ENCODE data around the gene PROC.

PROC gene

DNA sequence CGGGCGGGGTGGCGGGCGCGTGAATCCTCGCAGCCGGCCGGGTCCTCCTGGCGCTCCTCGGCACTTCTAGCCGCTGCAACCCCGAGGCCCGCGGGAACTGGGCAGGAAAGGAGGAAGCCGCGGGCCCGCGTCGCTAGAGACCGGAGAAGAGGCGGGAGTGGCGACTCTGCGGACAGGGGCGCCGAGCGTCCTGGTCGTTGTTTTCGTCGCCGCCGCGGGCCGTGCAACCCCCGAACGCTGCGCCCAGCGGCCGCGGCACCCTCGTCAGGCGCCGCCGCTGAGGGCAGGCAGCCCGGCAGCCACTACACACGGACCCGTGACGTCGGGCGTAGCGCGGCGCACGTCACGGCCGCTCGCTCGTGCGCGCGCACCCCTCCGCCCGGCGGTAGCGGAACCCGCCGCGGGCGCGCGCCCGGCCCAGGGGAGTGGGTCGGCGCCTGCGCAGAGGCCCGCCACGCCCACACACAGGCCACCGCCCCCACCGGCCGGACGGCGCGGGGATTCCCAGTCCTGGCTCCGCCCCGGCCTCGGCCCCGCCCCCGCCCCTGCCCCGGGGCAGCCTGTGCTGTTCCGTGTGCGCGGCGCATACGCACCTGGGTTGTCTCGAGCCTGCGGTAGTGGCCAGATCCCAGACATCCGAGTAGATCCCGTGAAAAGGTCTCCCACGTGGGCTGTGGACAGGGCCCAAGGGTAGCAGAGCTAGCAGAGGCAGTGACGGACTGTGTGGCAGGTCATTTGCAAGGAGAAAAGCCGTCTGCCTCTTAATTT, 30.4 kb upstream of the PROC start, which contains the start of gene MAP3K2:
TSS of gene MAP3K2 (minus strand) at position 321 of the 768 bp plus-strand sequence. CDS start 44,846 bp downstream, outside the sequence.
- CTCF ChIA-PET = interaction anchor here (0.6 to 0.7 kb wide), 2 partner anchors 23 to 58 kb away, joined by 3 to 4 read pairs; no protein-coding TSS in a partner anchor
- H3K9me3 ChIP-seq (ENCODE audit: control insufficient read depth, insufficient read depth, low read depth, low read length) = no peaks in the 10 kb centered on the region
- peak within 1 kb of the TSS; percentile 99 for H3K27ac ChIP-seq (ENCODE audit: extremely low read depth, low read depth, low read length)
- peaks cover 18% of the 10 kb centered on the region for H3K4me1 ChIP-seq (ENCODE audit: control insufficient read depth, insufficient read depth, low read length)
- peak within 1 kb of the TSS; percentile 92 for H3K4me3 ChIP-seq (ENCODE audit: low read depth, low read length)
- POLR2A ChIA-PET = interaction anchor here (0.9 to 2.3 kb wide), 5 partner anchors 11 to 94 kb away, joined by 3 to 8 read pairs (median 5); partner anchors contain the start of gene ERCC3
- H3K36me3 ChIP-seq (ENCODE audit: control insufficient read depth in 2 of 2, insufficient read depth in 1 of 2, low read length in 2 of 2) = peaks cover 0 to 1% of the 10 kb centered on the region in 2 experiments; a peak in 1 of 3 replicates
- TF ChIP-seq ZNF311 (tag by site-specific recombination; IDR thresholded peaks at IDR 0.05; ENCODE audit: borderline replicate concordance) = no peak
- TF ChIP-seq ZNF571 (tag by site-specific recombination; IDR thresholded peaks at IDR 0.05) = no peak
- no peak for TF ChIP-seq ZNF214 (tag by site-specific recombination; IDR thresholded peaks at IDR 0.05; ENCODE audit: borderline replicate concordance)
- no peak for TF ChIP-seq TCF7L2 (IDR thresholded peaks at IDR 0.05; ENCODE audit: borderline replicate concordance, low read depth, low read length)
- no peak for TF ChIP-seq ZNF600 (tag by site-specific recombination; IDR thresholded peaks at IDR 0.05)
- TF ChIP-seq KLF9 (tag by site-specific recombination; IDR thresholded peaks at IDR 0.05; ENCODE audit: low read depth) = peak; percentile 34
- peak; percentile 19; the same call in 1 of the 2 replicates for TF ChIP-seq GLIS1 (tag by site-specific recombination; IDR thresholded peaks at IDR 0.05)
- TF ChIP-seq ZNF518A (tag by site-specific recombination; conservative IDR thresholded peaks at IDR 0.05; ENCODE audit: low read depth) = no peak
- no peak for TF ChIP-seq ZSCAN23 (tag by site-specific recombination; IDR thresholded peaks at IDR 0.05)
- TF ChIP-seq SP2 (tag by site-specific recombination; IDR thresholded peaks at IDR 0.05) = 0 out of 2 replicates have a peak, but pooled peaks have one; percentile 25
- no peak for TF ChIP-seq ZNF510 (tag by site-specific recombination; IDR thresholded peaks at IDR 0.05; ENCODE audit: insufficient replicate concordance)
- TF ChIP-seq SETDB1 (IDR thresholded peaks at IDR 0.05; ENCODE audit: insufficient read length, low read length) = no peak
- no peak for TF ChIP-seq ZNF555 (tag by site-specific recombination; conservative IDR thresholded peaks at IDR 0.05)
- no peak for TF ChIP-seq ZNF239 (tag by site-specific recombination; IDR thresholded peaks at IDR 0.05)
- TF ChIP-seq HOXC10 (CRISPR knock-in tag; IDR thresholded peaks at IDR 0.05) = no peak
- no peak for TF ChIP-seq ZNF473 (tag by site-specific recombination; IDR thresholded peaks at IDR 0.05)
- TF ChIP-seq ZNF335 (tag by site-specific recombination; conservative IDR thresholded peaks at IDR 0.05) = peak; percentile 79
- no peak for TF ChIP-seq ZNF792 (tag by site-specific recombination; IDR thresholded peaks at IDR 0.05)
- TF ChIP-seq ZNF596 (tag by site-specific recombination; IDR thresholded peaks at IDR 0.05) = no peak
- TF ChIP-seq ZNF692 (tag by site-specific recombination; IDR thresholded peaks at IDR 0.05) = no peak
- no peak for TF ChIP-seq ZNF530 (tag by site-specific recombination; IDR thresholded peaks at IDR 0.05; ENCODE audit: low read depth)
- TF ChIP-seq ZNF624 (tag by site-specific recombination; IDR thresholded peaks at IDR 0.05) = no peak
- no peak for TF ChIP-seq ZNF704 (tag by site-specific recombination; IDR thresholded peaks at IDR 0.05)
- TF ChIP-seq GLI4 (tag by site-specific recombination; IDR thresholded peaks at IDR 0.05) = no peak
- TF ChIP-seq TSHZ1 (tag by site-specific recombination; IDR thresholded peaks at IDR 0.05; ENCODE audit: borderline replicate concordance) = no peak
- no peak for TF ChIP-seq TRIM28 (IDR thresholded peaks at IDR 0.05; ENCODE audit: borderline replicate concordance, low read length)
- 0 out of 2 replicates have a peak, but pooled peaks have one; percentile 18 for TF ChIP-seq ZNF10 (tag by site-specific recombination; IDR thresholded peaks at IDR 0.05)

Measured in HEK293 (cell line).